Ascending aorta (tissue), 2 donors: ENCODE measurements around the gene ERGIC2. TPM values are rescaled to one million over a fixed set of nuclear protein-coding genes. Genes with fewer than 3 reads are reported as not detected.
A peak's percentile ranks its signal among the peaks of the same experiment; 100 is the strongest.

Source experiments
- DNase-seq, 2 donors: peaks; one replicate each; pipeline ENCODE4 v3.0.0-alpha.2; 2019; ENCODE audit warnings: low spot score in 2 of 2
- H3K27ac ChIP-seq, 2 donors: fragments of 200-600 bp; sonication (generic); one replicate each; pipeline ENCODE4 v1.5.1; 2016 to 2017; ENCODE audit warnings: mild to moderate bottlenecking in 1 of 2
- H3K27me3 ChIP-seq: fragments of 200-600 bp; sonication (generic); one replicate; pipeline ENCODE4 v1.5.1; 2017
- H3K36me3 ChIP-seq, 2 donors: fragments of 200-600 bp; sonication (generic); one replicate each; pipeline ENCODE4 v1.5.1; 2016
- H3K4me1 ChIP-seq, 2 donors: fragments of 200-600 bp; sonication (generic); one replicate each; pipeline ENCODE4 v1.5.1; 2016 to 2017; ENCODE audit warnings: mild to moderate bottlenecking in 1 of 2
- H3K4me3 ChIP-seq, 2 donors: fragments of 200-600 bp; sonication (generic); one replicate each; pipeline ENCODE4 v1.5.1; 2016 to 2017; ENCODE audit warnings: mild to moderate bottlenecking in 1 of 2
- H3K9me3 ChIP-seq, 2 donors: fragments of 200-600 bp; sonication (generic); one replicate each; pipeline ENCODE4 v1.5.1; 2016
- intact Hi-C: fragments of 100-400 bp; cut with DNase I; formaldehyde crosslinking; loops from one replicate; pipeline ENCODE4 v1.15.1; 2023
- total RNA-seq: library from RNA; depleted of rRNA; stranded (reverse); fragments of >200 nt; gene quantifications from one replicate; pipeline ENCODE4 v1.1.0, GENCODE V29; 2016
- TF ChIP-seq, protein P1 (sequence below), 3 experiments: fragments of 200-600 bp in 2 of 3; fragments of 450-650 bp in 1 of 3; sonication (generic) in 2 of 3; IDR thresholded peaks; one replicate each; pipeline ENCODE4 v1.5.1; 2016 to 2019; ENCODE audit warnings: antibody characterized with exemption in 3 of 3, mild to moderate bottlenecking in 1 of 3, moderate library complexity in 1 of 3

The ERGIC2 gene
- total RNA-seq, 1 donor from 2014 or later: 12.5 TPM

DNA sequence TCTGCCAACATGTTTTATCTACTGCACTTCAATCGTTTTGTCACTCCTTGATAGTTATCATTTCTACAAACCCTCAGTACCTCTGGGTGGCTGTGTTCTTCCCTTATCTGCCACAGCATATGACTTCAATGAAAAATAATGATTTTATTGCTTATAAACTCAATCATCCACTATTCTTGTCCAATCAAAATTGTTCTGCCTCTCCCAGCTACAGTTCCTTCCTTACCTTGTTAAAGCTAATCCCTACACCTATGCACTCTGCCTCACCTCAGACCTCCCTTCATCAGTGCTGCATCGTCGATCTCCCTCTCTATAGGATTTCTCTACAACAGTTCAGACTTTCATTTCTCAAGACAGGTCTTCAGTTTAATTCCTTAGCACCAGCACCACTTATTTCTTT is 58.8 kb downstream of the ERGIC2 start:
- no peak for DNase-seq
- Histone ChIP-seq H3K27ac (no peak overlapping the region), H3K9me3 (no peaks in the 10 kb centered on the region), H3K4me3 (no peak overlapping the region), H3K36me3 (no peaks in the 10 kb centered on the region), H3K4me1 (no peaks in the 10 kb centered on the region), H3K27me3 (no peaks in the 10 kb centered on the region)
- intact Hi-C loops: no loop called here
- TF ChIP-seq, protein P1, sequence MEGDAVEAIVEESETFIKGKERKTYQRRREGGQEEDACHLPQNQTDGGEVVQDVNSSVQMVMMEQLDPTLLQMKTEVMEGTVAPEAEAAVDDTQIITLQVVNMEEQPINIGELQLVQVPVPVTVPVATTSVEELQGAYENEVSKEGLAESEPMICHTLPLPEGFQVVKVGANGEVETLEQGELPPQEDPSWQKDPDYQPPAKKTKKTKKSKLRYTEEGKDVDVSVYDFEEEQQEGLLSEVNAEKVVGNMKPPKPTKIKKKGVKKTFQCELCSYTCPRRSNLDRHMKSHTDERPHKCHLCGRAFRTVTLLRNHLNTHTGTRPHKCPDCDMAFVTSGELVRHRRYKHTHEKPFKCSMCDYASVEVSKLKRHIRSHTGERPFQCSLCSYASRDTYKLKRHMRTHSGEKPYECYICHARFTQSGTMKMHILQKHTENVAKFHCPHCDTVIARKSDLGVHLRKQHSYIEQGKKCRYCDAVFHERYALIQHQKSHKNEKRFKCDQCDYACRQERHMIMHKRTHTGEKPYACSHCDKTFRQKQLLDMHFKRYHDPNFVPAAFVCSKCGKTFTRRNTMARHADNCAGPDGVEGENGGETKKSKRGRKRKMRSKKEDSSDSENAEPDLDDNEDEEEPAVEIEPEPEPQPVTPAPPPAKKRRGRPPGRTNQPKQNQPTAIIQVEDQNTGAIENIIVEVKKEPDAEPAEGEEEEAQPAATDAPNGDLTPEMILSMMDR (IDR thresholded peaks at IDR 0.05): no peak

DNA sequence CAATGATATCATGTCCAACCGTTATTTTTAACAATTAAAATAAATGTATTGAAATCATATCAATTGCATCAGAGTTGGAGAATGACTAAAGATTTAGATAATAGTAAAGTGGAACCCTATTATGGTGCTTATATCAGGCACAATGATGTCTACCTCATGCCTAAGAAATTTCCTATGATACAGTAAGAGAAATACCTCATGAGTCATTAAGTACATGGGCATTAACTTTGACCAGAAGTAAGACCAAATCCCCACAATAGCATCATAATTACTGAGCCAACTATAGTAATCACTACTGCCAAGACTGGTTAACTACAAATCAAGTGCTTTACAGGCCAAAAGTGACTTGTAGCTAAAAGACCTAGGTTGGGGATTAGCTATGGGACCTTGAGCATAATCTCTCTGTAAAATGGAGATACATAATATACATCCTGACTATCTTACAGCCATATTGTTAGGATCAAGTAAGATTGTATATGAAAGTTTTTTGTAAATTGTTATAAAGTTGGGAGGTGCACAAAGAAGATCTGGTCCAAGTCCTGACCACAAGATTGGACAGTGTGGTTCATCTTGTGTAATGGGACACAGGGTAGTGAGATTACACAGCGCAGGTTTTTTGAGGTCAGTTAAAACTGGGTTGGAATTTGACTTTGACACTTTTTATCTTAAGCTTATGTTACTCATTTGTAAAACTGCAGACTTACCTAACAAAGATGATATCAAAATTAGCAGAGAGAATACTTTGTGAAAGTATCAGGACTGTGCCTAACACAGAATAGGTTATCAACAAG is 60.5 kb downstream of the ERGIC2 start:
- no peak overlapping the region for H3K4me3 ChIP-seq
- H3K9me3 ChIP-seq: no peaks in the 10 kb centered on the region
- H3K4me1 ChIP-seq: no peaks in the 10 kb centered on the region
- no peak overlapping the region for H3K27ac ChIP-seq
- H3K27me3 ChIP-seq: no peaks in the 10 kb centered on the region
- no peak for DNase-seq
- TF ChIP-seq, protein P1 (IDR thresholded peaks at IDR 0.05): no peak
- H3K36me3 ChIP-seq: no peaks in the 10 kb centered on the region
- intact Hi-C loops: no loop called here

DNA sequence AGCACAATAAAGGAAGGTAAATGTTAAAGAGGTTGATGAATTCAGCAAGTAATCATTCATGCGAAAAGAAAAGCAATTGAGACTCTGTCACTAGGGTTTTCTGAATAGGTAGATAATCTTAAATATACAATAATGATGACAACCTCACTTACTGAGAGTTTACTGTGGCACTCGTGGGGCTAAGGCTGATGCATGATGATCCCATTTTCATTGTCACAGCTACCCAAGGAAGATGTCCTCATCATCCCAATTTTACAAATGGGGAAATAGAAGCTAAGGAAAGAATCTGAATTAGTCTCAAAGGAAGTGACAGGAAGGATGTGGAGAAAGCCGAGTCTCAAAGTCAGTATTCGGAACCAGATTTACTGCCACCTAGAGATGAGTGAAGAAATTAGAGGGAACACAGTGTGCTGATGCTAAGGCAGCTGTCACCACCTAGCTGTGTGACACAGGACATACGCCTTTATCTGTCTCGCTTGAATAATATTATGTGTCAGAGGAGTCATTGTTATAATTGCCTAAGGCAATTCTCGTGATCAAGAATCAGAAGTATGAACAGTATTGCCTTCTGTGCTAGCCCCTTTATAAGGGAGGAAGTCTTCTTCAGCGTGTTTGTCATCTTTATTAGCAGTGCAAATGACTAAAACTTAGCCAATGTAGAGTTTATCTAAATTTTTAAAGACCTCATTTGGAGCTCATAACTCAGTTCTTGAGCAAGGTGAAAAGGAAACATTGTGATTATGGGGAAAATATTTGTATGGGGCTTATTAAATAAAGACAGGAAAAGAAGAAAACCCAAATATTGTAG is 63.2 kb downstream of the ERGIC2 start:
- Histone ChIP-seq H3K4me3 (no peak overlapping the region), H3K36me3 (no peaks in the 10 kb centered on the region), H3K27ac (no peak overlapping the region), H3K4me1 (no peaks in the 10 kb centered on the region), H3K27me3 (no peaks in the 10 kb centered on the region), H3K9me3 (no peaks in the 10 kb centered on the region)
- TF ChIP-seq, protein P1 (IDR thresholded peaks at IDR 0.05): peak; percentile 29 to 61 (median 29)
- intact Hi-C loops: no loop called here
- no peak for DNase-seq

DNA sequence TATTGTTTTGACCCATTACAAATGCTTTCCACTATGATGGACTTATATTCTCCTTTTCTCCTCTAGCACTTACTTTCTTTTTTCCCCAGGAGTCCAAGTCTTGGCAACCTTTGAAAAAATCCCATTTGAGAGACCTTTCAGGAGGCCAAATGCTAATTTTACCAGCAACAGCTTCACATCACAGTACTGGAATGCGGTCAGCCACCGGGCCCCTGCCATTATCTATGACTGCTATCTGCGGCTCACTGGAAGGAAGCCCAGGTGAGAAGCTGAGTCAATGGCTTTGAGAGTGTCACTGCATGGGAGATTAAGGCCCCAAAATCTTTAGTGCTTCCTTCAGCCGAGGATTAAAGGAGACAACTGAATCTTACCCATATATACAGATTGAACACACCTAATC is 64.2 kb downstream of the ERGIC2 start:
- intact Hi-C loops: no loop called here
- no peaks in the 10 kb centered on the region for H3K36me3 ChIP-seq
- no peaks in the 10 kb centered on the region for H3K9me3 ChIP-seq
- no peaks in the 10 kb centered on the region for H3K27me3 ChIP-seq
- DNase-seq: no peak
- no peaks in the 10 kb centered on the region for H3K4me1 ChIP-seq
- H3K27ac ChIP-seq: no peak overlapping the region
- TF ChIP-seq, protein P1 (IDR thresholded peaks at IDR 0.05): no peak
- H3K4me3 ChIP-seq: no peak overlapping the region

DNA sequence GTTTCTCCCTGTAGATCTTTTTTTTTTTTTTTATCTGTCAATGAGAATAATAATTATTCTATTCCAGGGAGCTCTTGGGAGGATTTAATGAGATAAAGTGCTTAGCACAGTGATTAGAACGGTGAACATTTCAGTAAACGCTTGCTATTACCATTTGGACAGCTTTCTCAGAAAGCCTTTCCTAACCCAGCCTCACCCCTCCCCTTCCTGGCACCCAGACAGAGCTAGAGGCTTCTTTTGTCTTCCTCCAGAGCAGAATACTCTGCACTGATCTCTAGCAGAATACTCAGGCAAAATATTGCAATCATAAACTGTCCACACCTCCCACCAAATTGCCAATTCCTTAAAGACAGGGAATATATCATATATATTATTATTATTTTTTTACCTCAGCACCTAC is 66.6 kb downstream of the ERGIC2 start:
- intact Hi-C loops: no loop called here
- TF ChIP-seq, protein P1 (IDR thresholded peaks at IDR 0.05): no peak
- no peak overlapping the region for H3K27ac ChIP-seq
- no peak overlapping the region for H3K4me3 ChIP-seq
- H3K4me1 ChIP-seq: no peaks in the 10 kb centered on the region
- H3K27me3 ChIP-seq: no peaks in the 10 kb centered on the region
- H3K9me3 ChIP-seq: no peaks in the 10 kb centered on the region
- H3K36me3 ChIP-seq: no peaks in the 10 kb centered on the region
- no peak for DNase-seq
